ENCODE measurements around the gene DUOXA1.
"Not testable (repeated sequence)": the region's sequence is repeated elsewhere in the genome, so short reads cannot be mapped to it uniquely, and the experiment has no call there.

DUOXA1 gene

DNA sequence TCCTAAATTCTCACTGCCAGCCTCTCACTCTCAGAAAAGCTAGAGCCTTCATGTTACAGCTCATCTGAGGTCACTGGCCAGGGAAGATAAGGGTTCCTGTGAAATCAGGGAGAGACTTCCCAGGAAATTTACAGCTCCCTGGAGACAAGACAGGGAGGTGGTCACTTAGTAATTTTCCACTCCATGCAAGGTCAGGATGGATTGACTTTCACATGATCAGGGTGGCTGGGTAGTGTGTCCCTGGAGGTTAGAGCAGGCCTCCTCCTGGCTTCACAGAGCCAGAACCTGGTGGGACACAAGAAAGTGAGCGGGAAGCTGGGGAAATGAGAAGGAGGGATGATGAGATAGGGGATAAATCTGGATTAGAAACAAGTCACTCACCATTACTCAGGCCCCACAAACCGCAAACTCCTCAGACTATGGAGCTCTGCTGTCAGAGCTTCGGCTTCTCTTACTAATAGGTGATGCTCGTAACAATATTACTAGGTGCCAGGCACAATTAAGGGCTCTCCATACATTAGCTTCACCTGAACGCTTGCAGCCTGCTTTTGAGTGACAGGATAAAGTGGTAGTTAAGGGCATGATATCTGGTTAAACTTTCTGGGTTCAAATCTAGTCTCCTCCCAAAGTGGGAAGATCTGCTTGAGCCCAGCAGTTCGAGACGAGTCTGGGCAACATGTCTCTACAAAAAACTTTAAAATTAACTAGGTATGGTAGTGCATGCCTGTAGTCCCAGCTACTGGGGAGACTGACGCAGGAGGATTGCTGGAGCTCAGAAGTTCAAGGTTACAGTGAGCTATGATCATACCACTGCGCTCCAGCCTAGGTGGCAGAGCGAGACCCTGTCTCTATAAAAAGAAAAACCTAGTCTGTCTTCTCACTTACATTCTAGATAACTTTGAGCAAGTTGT lies 40.6 kb downstream of the DUOXA1 start:
- DNase-seq (ENCODE audit: insufficient read length, low spot score): no peak
- TF ChIP-seq POU2F2 (IDR thresholded peaks at IDR 0.05; ENCODE audit: low read depth, low read length) (no peak), PAX5 (IDR thresholded peaks at IDR 0.05; ENCODE audit: insufficient read depth, low read length, severe bottlenecking) (no peak), SPI1 (IDR thresholded peaks at IDR 0.05; ENCODE audit: low read depth, low read length) (no peak), POLR2AphosphoS5 (IDR thresholded peaks at IDR 0.05; ENCODE audit: low read depth, low read length) (no peak), TAF1 (IDR thresholded peaks at IDR 0.05; ENCODE audit: low read depth, low read length) (no peak), POLR2A (IDR thresholded peaks at IDR 0.05; ENCODE audit: low read depth, low read length) (no peak)
- FAIRE-seq: no peak

- DNase-seq (ENCODE audit: insufficient read length, low spot score): no peak
- no peak for FAIRE-seq
- TF ChIP-seq POLR2A (IDR thresholded peaks at IDR 0.05; ENCODE audit: low read depth, low read length) (no peak), POU2F2 (IDR thresholded peaks at IDR 0.05; ENCODE audit: low read depth, low read length) (no peak), PAX5 (IDR thresholded peaks at IDR 0.05; ENCODE audit: insufficient read depth, low read length, severe bottlenecking) (no peak), POLR2AphosphoS5 (IDR thresholded peaks at IDR 0.05; ENCODE audit: low read depth, low read length) (no peak), SPI1 (IDR thresholded peaks at IDR 0.05; ENCODE audit: low read depth, low read length) (no peak), TAF1 (IDR thresholded peaks at IDR 0.05; ENCODE audit: low read depth, low read length) (no peak)
Observed at GRCh38 chr15:45087513-45087912, 42.2 kb downstream of the DUOXA1 start.

- DNase-seq (ENCODE audit: insufficient read length, low spot score): no peak
- no peak for FAIRE-seq
- no peak for TF ChIP-seq SPI1 (IDR thresholded peaks at IDR 0.05; ENCODE audit: low read depth, low read length)
- TF ChIP-seq PAX5 (IDR thresholded peaks at IDR 0.05; ENCODE audit: insufficient read depth, low read length, severe bottlenecking): no peak
- TF ChIP-seq TAF1 (IDR thresholded peaks at IDR 0.05; ENCODE audit: low read depth, low read length): no peak
- TF ChIP-seq POLR2AphosphoS5 (IDR thresholded peaks at IDR 0.05; ENCODE audit: low read depth, low read length): no peak
- no peak for TF ChIP-seq POLR2A (IDR thresholded peaks at IDR 0.05; ENCODE audit: low read depth, low read length)
- no peak for TF ChIP-seq POU2F2 (IDR thresholded peaks at IDR 0.05; ENCODE audit: low read depth, low read length)
Observed at GRCh38 chr15:45084163-45084562, 45.5 kb downstream of the DUOXA1 start.

- FAIRE-seq: no peak
- TF ChIP-seq POLR2AphosphoS5 (IDR thresholded peaks at IDR 0.05; ENCODE audit: low read depth, low read length) (no peak), SPI1 (IDR thresholded peaks at IDR 0.05; ENCODE audit: low read depth, low read length) (no peak), TAF1 (IDR thresholded peaks at IDR 0.05; ENCODE audit: low read depth, low read length) (no peak), POLR2A (IDR thresholded peaks at IDR 0.05; ENCODE audit: low read depth, low read length) (no peak), POU2F2 (IDR thresholded peaks at IDR 0.05; ENCODE audit: low read depth, low read length) (no peak), PAX5 (IDR thresholded peaks at IDR 0.05; ENCODE audit: insufficient read depth, low read length, severe bottlenecking) (no peak)
- DNase-seq (ENCODE audit: insufficient read length, low spot score): no peak
Observed at GRCh38 chr15:45083223-45083622, 46.5 kb downstream of the DUOXA1 start.

GRCh38 chr15:45082412-45082811 lies 47.3 kb downstream of the DUOXA1 start:
- DNase-seq (ENCODE audit: insufficient read length, low spot score); FAIRE-seq: not testable (repeated sequence)

GRCh38 chr15:45080593-45080992 lies 49.1 kb downstream of the DUOXA1 start:
- not testable (repeated sequence) for DNase-seq (ENCODE audit: insufficient read length, low spot score)

GRCh38 chr15:45079628-45080246 lies 49.9 kb downstream of the DUOXA1 start:
- not testable (repeated sequence) for FAIRE-seq

More at GRCh38 chr15:45080593-45080992, 49.1 kb downstream of the DUOXA1 start:
- not testable (repeated sequence) for FAIRE-seq

GRCh38 chr15:45079201-45079600 lies 50.5 kb downstream of the DUOXA1 start:
- DNase-seq (ENCODE audit: insufficient read length, low spot score); FAIRE-seq: not testable (repeated sequence)

More at GRCh38 chr15:45079628-45080246, 49.9 kb downstream of the DUOXA1 start:
- DNase-seq (ENCODE audit: insufficient read length, low spot score): not testable (repeated sequence)

GRCh38 chr15:45077391-45077790 lies 52.3 kb downstream of the DUOXA1 start:
- FAIRE-seq; DNase-seq (ENCODE audit: insufficient read length, low spot score): not testable (repeated sequence)

- DNase-seq (ENCODE audit: insufficient read length, low spot score); FAIRE-seq: not testable (repeated sequence)
Observed at GRCh38 chr15:45075440-45076320, 54.0 kb downstream of the DUOXA1 start.

DNA sequence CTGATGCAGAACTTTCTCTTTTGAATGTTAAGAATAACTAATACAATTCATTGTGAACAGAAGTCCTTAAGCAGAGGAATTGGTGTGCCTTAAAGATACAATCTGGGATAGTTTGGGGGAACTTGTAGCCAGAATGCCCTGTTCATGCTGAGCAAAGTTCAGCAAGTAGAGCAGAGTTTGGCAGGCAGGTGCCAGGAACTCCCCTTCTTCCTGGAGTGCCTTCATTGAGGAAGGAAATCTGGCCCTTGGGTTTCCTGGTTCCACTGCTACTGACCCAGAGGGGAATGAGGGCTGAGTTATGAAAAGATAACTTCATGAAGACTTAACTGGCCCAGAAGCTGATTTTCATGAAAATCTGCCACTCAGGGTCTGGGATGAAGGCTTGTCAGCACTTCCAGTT lies 56.1 kb downstream of the DUOXA1 start:
- not testable (repeated sequence) for FAIRE-seq

GRCh38 chr15:45069942-45070360 lies 59.7 kb downstream of the DUOXA1 start:
- FAIRE-seq; DNase-seq (ENCODE audit: insufficient read length, low spot score): not testable (repeated sequence)

More for the DNA sequence above, 56.1 kb downstream of the DUOXA1 start:
- DNase-seq (ENCODE audit: insufficient read length, low spot score): not testable (repeated sequence)
